Transverse colon (tissue), 4 donors: ENCODE data around the gene NOMO2.
"Not testable (repeated sequence)": the region's sequence is repeated elsewhere in the genome, so short reads cannot be mapped to it uniquely, and the experiment has no call there.

Source experiments
- EP300 ChIP-seq: sonication (generic); formaldehyde crosslinking; IDR thresholded peaks from one replicate; pipeline ENCODE4 v1.6.1; 2017; ENCODE audit warnings: antibody characterized with exemption, low read depth
- POLR2AphosphoS5 ChIP-seq, 3 donors: sonication (generic); formaldehyde crosslinking; IDR thresholded peaks; one replicate each; pipeline ENCODE4 v1.6.1; 2016; ENCODE audit warnings: antibody characterized with exemption in 3 of 3
- TF ChIP-seq, protein P1 (sequence below), 5 experiments: fragments of 200-600 bp in 3 of 5; fragments of 450-650 bp in 2 of 5; sonication (generic) in 3 of 5; IDR thresholded peaks; 1 replicate in 2 of 5; 2 replicates in 3 of 5; pipeline ENCODE4 v1.5.1; 2016 to 2017; ENCODE audit warnings: antibody characterized with exemption in 5 of 5, inconsistent platforms in 3 of 5, mild to moderate bottlenecking in 2 of 5, moderate library complexity in 1 of 5

DNA sequence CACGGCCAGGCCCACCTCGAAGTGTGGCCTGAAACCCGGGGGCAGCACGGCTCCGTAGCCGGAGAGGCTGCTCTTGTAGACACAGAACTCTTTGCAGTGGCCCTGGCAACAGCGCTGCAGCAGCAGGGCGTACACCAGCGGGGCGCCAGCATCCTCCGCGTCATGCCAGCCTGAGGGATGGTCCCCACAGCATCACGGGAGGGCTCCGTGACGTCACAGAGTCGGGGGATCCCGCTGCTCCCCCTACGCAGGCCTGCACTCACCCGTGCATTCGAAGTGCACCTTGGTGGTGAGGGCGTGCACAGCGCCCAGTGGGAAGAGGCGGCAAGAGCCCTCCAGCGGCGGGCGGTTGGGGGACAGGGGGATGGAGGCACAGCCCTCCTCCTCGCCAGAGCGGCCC is 179.2 kb downstream of the NOMO2 start:
- TF ChIP-seq, protein P1, sequence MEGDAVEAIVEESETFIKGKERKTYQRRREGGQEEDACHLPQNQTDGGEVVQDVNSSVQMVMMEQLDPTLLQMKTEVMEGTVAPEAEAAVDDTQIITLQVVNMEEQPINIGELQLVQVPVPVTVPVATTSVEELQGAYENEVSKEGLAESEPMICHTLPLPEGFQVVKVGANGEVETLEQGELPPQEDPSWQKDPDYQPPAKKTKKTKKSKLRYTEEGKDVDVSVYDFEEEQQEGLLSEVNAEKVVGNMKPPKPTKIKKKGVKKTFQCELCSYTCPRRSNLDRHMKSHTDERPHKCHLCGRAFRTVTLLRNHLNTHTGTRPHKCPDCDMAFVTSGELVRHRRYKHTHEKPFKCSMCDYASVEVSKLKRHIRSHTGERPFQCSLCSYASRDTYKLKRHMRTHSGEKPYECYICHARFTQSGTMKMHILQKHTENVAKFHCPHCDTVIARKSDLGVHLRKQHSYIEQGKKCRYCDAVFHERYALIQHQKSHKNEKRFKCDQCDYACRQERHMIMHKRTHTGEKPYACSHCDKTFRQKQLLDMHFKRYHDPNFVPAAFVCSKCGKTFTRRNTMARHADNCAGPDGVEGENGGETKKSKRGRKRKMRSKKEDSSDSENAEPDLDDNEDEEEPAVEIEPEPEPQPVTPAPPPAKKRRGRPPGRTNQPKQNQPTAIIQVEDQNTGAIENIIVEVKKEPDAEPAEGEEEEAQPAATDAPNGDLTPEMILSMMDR (IDR thresholded peaks at IDR 0.05): not testable (repeated sequence)
- TF ChIP-seq POLR2AphosphoS5 (IDR thresholded peaks at IDR 0.05); EP300: not testable (repeated sequence)
